K562 (cell line): ENCODE data around the gene MYO1E. TPM values are rescaled to one million over a fixed set of nuclear protein-coding genes. Genes with fewer than 3 reads are reported as not detected.

Source experiments
- ATF4 ChIP-seq: fragments of 450-650 bp; formaldehyde crosslinking; IDR thresholded peaks from 2 replicates; pipeline ENCODE4 v1.4.0; 2022; ENCODE audit warnings: mild to moderate bottlenecking, moderate library complexity
- CCNT2 ChIP-seq: IDR thresholded peaks from 2 replicates; pipeline ENCODE4 v1.6.1; 2011; ENCODE audit warnings: borderline replicate concordance, low read depth, mild to moderate bottlenecking, moderate library complexity, mixed read lengths, low read length; ENCODE audit not compliant: insufficient read length; ENCODE audit errors: extremely low read depth
- HINFP ChIP-seq: fragments of 450-650 bp; conservative IDR thresholded peaks from 2 replicates; pipeline ENCODE4 v1.6.1; 2016; ENCODE audit warnings: missing genetic modification characterization, low read depth, mild to moderate bottlenecking, control low read depth, missing compliant biosample characterization
- MED1 ChIP-seq: sonication (generic); formaldehyde crosslinking; IDR thresholded peaks from 2 replicates; pipeline ENCODE4 v1.8.1; 2023; ENCODE audit warnings: missing genetic modification reagents, borderline replicate concordance
- NELFE ChIP-seq: IDR thresholded peaks from 2 replicates; pipeline ENCODE4 v1.6.1; 2011; ENCODE audit warnings: mild to moderate bottlenecking; ENCODE audit not compliant: insufficient read depth, insufficient read length
- PTTG1 ChIP-seq: fragments of 450-650 bp; IDR thresholded peaks from 2 replicates; pipeline ENCODE4 v1.6.1; 2016; ENCODE audit warnings: low read depth, mild to moderate bottlenecking, missing genetic modification characterization, missing compliant biosample characterization
- TCF7 ChIP-seq: sonication (generic); IDR thresholded peaks from 2 replicates; pipeline ENCODE4 v1.6.1; 2016; ENCODE audit warnings: antibody characterized with exemption, borderline replicate concordance
- THRA ChIP-seq: fragments of 450-650 bp; IDR thresholded peaks from 2 replicates; pipeline ENCODE4 v1.6.1; 2017; ENCODE audit warnings: mild to moderate bottlenecking, moderate library complexity
- ZMIZ1 ChIP-seq, 2 experiments: fragments of 150-350 bp in 1 of 2; IDR thresholded peaks; 2 replicates each; pipeline ENCODE4 v1.6.1; 2012 to 2016; ENCODE audit warnings: low read depth in 2 of 2, low read length in 2 of 2, mild to moderate bottlenecking in 1 of 2, moderate library complexity in 1 of 2
- ZNF280B ChIP-seq: fragments of 250-450 bp; sonication (Bioruptor Pico); IDR thresholded peaks from 2 replicates; pipeline ENCODE4 v1.5.1; 2021; ENCODE audit warnings: mild to moderate bottlenecking
- polyA plus RNA-seq, 8 experiments: library from polyadenylated mRNA; depleted of rRNA in 4 of 8; stranded (reverse) in 5 of 8; unstranded in 3 of 8; fragments of >200 nt; fragmentation: Nextera tagmentation in 2 of 8; fragmentation: Illumina TruSeq in 1 of 8; extraction: Ambion mirVana in 2 of 8; extraction: Trizol in 1 of 8; gene quantifications; 2 replicates each; pipeline versions ENCODE4 v1.2.1 to v1.2.3, GENCODE V29; 2011 to 2014; ENCODE audit warnings: inconsistent platforms in 1 of 8, missing spikeins in 1 of 8
- total RNA-seq, 7 experiments: library from RNA; depleted of rRNA in 6 of 7; stranded (reverse); fragments of >200 nt in 6 of 7; fragmentation: Illumina TruSeq in 2 of 7; extraction: Trizol in 2 of 7; gene quantifications; 2 replicates each; pipeline versions ENCODE4 v1.2.1 to v1.2.3, GENCODE V29; 2011 to 2021; ENCODE audit warnings: low replicate concordance in 1 of 7
- TF ChIP-seq, protein P1 (sequence below): IDR thresholded peaks from 2 replicates; pipeline ENCODE4 v1.6.1; 2016; ENCODE audit warnings: missing genetic modification characterization, missing compliant biosample characterization

The MYO1E gene
- total and polyA plus RNA-seq, 9 of the 15 experiments (the other 6 are each of a cell fraction or from before 2014, with no cell fraction given): under 0.01 to 0.44 (median 0.01) TPM; not detected in 6

- no peak for TF ChIP-seq CCNT2
- TF ChIP-seq NELFE: no peak
- no peak for TF ChIP-seq ATF4 (CRISPR knock-in tag)
- TF ChIP-seq PTTG1 (tag): no peak
- no peak for TF ChIP-seq ZMIZ1 (IDR thresholded peaks at IDR 0.05; ENCODE audit: low read depth in 2 of 2, low read length in 2 of 2)
- TF ChIP-seq HINFP (tag): no peak
- TF ChIP-seq, protein P1, sequence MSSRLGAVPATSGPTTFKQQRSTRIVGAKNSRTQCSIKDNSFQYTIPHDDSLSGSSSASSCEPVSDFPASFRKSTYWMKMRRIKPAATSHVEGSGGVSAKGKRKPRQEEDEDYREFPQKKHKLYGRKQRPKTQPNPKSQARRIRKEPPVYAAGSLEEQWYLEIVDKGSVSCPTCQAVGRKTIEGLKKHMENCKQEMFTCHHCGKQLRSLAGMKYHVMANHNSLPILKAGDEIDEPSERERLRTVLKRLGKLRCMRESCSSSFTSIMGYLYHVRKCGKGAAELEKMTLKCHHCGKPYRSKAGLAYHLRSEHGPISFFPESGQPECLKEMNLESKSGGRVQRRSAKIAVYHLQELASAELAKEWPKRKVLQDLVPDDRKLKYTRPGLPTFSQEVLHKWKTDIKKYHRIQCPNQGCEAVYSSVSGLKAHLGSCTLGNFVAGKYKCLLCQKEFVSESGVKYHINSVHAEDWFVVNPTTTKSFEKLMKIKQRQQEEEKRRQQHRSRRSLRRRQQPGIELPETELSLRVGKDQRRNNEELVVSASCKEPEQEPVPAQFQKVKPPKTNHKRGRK: no peak
- TF ChIP-seq ZNF280B (CRISPR knock-in tag): no peak
- TF ChIP-seq TCF7: no peak
- TF ChIP-seq MED1: no peak
- no peak for TF ChIP-seq THRA
Observed at GRCh38 chr15:59237119-59237855, 135.4 kb downstream of the MYO1E start (continued).
